Measurements from ENCODE around the gene UGT1A4. TPM values are rescaled to one million over a fixed set of nuclear protein-coding genes. Genes with fewer than 3 reads are reported as not detected.

The UGT1A4 gene
- total RNA-seq, 2 donors from 2014 or later = not detected

- no peak overlapping the region for H3K27ac ChIP-seq
- H3K9me3 ChIP-seq = no peaks in the 10 kb centered on the region
- 87% methylated on average over 8 of the region's 8 CpGs for WGBS
- no peak for TF ChIP-seq CTCF (IDR thresholded peaks at IDR 0.05)
- TF ChIP-seq POLR2A (IDR thresholded peaks at IDR 0.05) = no peak
- TF ChIP-seq POLR2AphosphoS5 (IDR thresholded peaks at IDR 0.05) = no peak
- no peak overlapping the region for H3K4me3 ChIP-seq
- no peak for DNase-seq (ENCODE audit: low spot score)
- intact Hi-C loops (cut with DNase I) = no loop called here
- H3K4me1 ChIP-seq (replicated peaks) = no peaks in the 10 kb centered on the region
- no peaks in the 10 kb centered on the region for H3K36me3 ChIP-seq
- H3K27me3 ChIP-seq (replicated peaks; ENCODE audit: insufficient read depth) = no peaks in the 10 kb centered on the region
Measured at GRCh38 chr2:233821709-233822100, 103.2 kb downstream of the UGT1A4 start.

- TF ChIP-seq POLR2AphosphoS5 (IDR thresholded peaks at IDR 0.05) (no peak), CTCF (IDR thresholded peaks at IDR 0.05) (no peak), POLR2A (IDR thresholded peaks at IDR 0.05) (no peak)
- no peak overlapping the region for H3K27ac ChIP-seq
- no peaks in the 10 kb centered on the region for H3K36me3 ChIP-seq
- no peaks in the 10 kb centered on the region for H3K27me3 ChIP-seq (replicated peaks; ENCODE audit: insufficient read depth)
- DNase-seq (ENCODE audit: low spot score) = no peak
- no peak overlapping the region for H3K4me3 ChIP-seq
- H3K4me1 ChIP-seq (replicated peaks) = no peaks in the 10 kb centered on the region
- intact Hi-C loops (cut with DNase I) = no loop called here
- H3K9me3 ChIP-seq = no peaks in the 10 kb centered on the region
- 93% methylated on average over 21 of the region's 21 CpGs for WGBS
Measured at GRCh38 chr2:233822101-233822771, 103.7 kb downstream of the UGT1A4 start.

Other genes starting within 250 kb of the UGT1A4 start
- 10 to 100 TPM; 45.1 to 50.2 TPM for gene USP40, start 152.0 kb upstream of the UGT1A4 start, total RNA-seq
- not detected for gene UGT1A8, start 101.1 kb upstream of the UGT1A4 start, total RNA-seq
- gene UGT1A10, start 82.3 kb upstream of the UGT1A4 start, total RNA-seq = not detected
- not detected for gene UGT1A9, start 46.8 kb upstream of the UGT1A4 start, total RNA-seq
- gene UGT1A7, start 36.8 kb upstream of the UGT1A4 start, total RNA-seq = under 1 TPM in 1 of 2 donors, not detected in 1; 0.46 TPM
- 1 to 10 TPM in 1 of 2 donors, under 1 TPM in 1; 0.85 to 6.6 TPM for gene UGT1A6, start 25.8 kb upstream of the UGT1A4 start, total RNA-seq
- gene UGT1A5, start 5.8 kb upstream of the UGT1A4 start, total RNA-seq = under 1 TPM in 1 of 2 donors, not detected in 1; 0.41 TPM
- under 1 TPM in 1 of 2 donors, not detected in 1; 0.64 TPM for gene UGT1A3, start 10.3 kb downstream of the UGT1A4 start, total RNA-seq
- under 1 TPM; 0.11 to 0.32 TPM for gene UGT1A1, start 41.5 kb downstream of the UGT1A4 start, total RNA-seq
- gene MROH2A, start 59.6 kb downstream of the UGT1A4 start, total RNA-seq = 1 to 10 TPM in 1 of 2 donors, not detected in 1; 2.3 TPM
- 1 to 10 TPM; 1.7 to 4.2 TPM for gene HJURP, start 135.8 kb downstream of the UGT1A4 start, total RNA-seq
- 10 to 100 TPM; 71.1 to 71.3 TPM for gene TRPM8, start 198.6 kb downstream of the UGT1A4 start, total RNA-seq